ENCODE results near the gene MAP7. TPM values are rescaled to one million over a fixed set of nuclear protein-coding genes. Genes with fewer than 3 reads are reported as not detected.
A peak's percentile ranks its signal among the peaks of the same experiment; 100 is the strongest.

Gene MAP7
- total RNA-seq, 1 donor: 0.36 TPM

DNA sequence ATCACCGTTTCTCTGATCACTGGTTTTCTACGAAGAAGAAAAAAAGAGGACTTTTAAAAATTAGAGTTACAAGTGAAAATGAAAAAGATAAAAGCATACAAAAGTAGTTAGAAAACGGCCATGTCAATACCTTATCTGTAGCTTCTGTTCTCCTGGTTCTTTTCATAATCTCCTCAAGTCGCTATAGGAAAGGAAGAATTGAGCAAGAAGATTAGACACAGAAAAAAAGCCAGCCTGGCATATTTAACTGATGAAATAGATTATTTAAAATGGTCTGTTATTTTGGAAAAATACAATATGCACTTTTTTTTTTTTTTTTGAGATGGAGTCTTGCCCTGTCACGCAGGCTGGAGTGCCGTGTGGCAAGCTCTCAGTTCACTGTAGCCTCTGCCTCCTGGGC lies 190.4 kb downstream of the MAP7 start:
- DNase-seq (ENCODE audit: low read depth): no peak
- no peak for TF ChIP-seq CTCF (IDR thresholded peaks at IDR 0.05; ENCODE audit: insufficient read depth, low read length)
- H3K4me3 ChIP-seq (ENCODE audit: low read depth, low read length): no peak overlapping the region

DNA sequence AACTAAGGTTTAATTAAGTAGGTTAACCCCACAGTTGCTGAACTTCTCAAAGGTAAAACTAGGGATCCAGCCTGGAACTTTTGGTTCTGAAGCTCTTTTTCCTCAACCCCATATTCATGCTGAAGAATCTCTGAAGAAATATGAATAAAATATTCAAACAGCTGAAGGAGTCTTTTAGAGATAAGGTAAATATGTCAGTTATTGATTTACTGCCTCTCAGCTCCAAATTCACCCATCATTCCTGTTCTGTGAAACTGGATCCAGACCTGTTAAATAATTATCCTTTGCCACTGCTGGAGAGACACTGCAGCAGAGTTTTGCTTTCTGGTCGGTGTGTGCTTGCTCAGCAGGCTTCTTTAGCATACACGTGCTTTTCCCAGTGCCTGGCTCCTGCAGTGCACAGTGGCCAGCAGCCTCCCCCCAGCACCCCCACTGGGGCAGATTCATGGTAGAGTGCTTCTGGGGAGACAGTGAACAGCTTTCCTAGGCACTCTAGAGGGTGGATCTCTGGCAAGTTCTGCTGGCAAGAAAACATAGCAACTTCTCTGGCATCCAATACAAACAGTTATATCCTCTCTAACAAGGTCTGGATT lies 198.6 kb downstream of the MAP7 start:
- H3K4me3 ChIP-seq (ENCODE audit: low read depth, low read length): no peak overlapping the region
- no peak for DNase-seq (ENCODE audit: low read depth)
- no peak for TF ChIP-seq CTCF (IDR thresholded peaks at IDR 0.05; ENCODE audit: insufficient read depth, low read length)

DNA sequence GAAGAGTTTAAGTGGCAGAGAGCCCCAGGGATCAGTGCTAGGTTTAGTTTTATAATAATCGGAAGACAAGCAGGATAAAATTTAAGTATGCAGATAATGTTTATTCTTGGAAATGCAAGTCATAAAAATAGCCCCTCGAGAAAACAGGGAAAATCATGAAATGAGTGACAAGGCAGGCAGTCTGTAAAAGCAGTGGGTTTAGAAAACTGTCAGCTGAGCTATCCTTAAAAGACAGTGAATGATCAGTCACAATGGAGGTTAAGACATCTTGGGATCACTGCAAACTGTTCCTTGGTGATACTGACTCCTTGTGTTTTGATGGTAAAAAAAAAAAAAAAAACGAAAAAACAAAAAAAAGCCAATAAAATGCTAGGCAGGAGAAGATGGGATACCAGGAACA lies 199.3 kb downstream of the MAP7 start:
- no peak for DNase-seq (ENCODE audit: low read depth)
- TF ChIP-seq CTCF (IDR thresholded peaks at IDR 0.05; ENCODE audit: insufficient read depth, low read length): no peak
- H3K4me3 ChIP-seq (ENCODE audit: low read depth, low read length): no peak overlapping the region

DNA sequence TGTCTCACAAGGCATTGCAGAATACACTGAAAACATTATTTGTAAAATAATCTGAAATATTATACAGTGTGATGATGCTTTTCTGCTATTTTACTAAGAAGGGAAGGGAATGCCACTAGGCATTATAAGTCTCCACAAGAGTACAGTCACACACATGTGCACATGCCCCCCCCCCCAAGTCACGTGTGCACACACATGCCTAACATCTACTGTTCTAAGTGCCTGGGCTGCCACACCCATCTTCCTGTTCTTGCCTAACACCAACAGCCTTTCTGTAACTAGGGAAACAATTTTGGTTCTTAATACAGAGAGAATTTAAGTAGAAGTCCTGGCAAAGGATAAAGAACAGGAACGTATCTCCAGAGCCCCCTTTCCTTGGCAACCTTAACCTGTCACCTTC lies 202.4 kb downstream of the MAP7 start:
- DNase-seq (ENCODE audit: low read depth): peak; percentile 29
- no peak for TF ChIP-seq CTCF (IDR thresholded peaks at IDR 0.05; ENCODE audit: insufficient read depth, low read length)
- no peak overlapping the region for H3K4me3 ChIP-seq (ENCODE audit: low read depth, low read length)

GRCh38 chr6:136345145-136345544 lies 205.1 kb downstream of the MAP7 start:
- no peak for TF ChIP-seq CTCF (IDR thresholded peaks at IDR 0.05; ENCODE audit: insufficient read depth, low read length)
- no peak overlapping the region for H3K4me3 ChIP-seq (ENCODE audit: low read depth, low read length)
- DNase-seq (ENCODE audit: low read depth): no peak

GRCh38 chr6:136344420-136344819 lies 205.8 kb downstream of the MAP7 start:
- no peak overlapping the region for H3K4me3 ChIP-seq (ENCODE audit: low read depth, low read length)
- no peak for TF ChIP-seq CTCF (IDR thresholded peaks at IDR 0.05; ENCODE audit: insufficient read depth, low read length)
- peak; percentile 56 for DNase-seq (ENCODE audit: low read depth)

GRCh38 chr6:136343700-136344099 lies 206.5 kb downstream of the MAP7 start:
- TF ChIP-seq CTCF (IDR thresholded peaks at IDR 0.05; ENCODE audit: insufficient read depth, low read length): no peak
- DNase-seq (ENCODE audit: low read depth): no peak
- H3K4me3 ChIP-seq (ENCODE audit: low read depth, low read length): no peak overlapping the region

Measured in fibroblast of the aortic adventitia (primary cell).